Left ventricle myocardium inferior (tissue), 1 donor: ENCODE data around the gene NSMCE4A. TPM values are rescaled to one million over a fixed set of nuclear protein-coding genes. Genes with fewer than 3 reads are reported as not detected.
"Not testable (repeated sequence)": the region's sequence is repeated elsewhere in the genome, so short reads cannot be mapped to it uniquely, and the experiment has no call there.

Experiments used
- DNase-seq: peaks from one replicate; pipeline ENCODE4 v3.0.0-alpha.2; 2020
- H3K27ac ChIP-seq: fragments of 200-600 bp; replicated peaks from 2 replicates; pipeline ENCODE4 v1.8.0; 2021
- H3K27me3 ChIP-seq: fragments of 200-600 bp; 2 replicates; pipeline ENCODE4 v1.8.0; 2021; ENCODE audit warnings: low read depth
- H3K36me3 ChIP-seq: fragments of 200-600 bp; 2 replicates; pipeline ENCODE4 v1.8.0; 2021
- H3K4me1 ChIP-seq: fragments of 200-600 bp; 2 replicates; pipeline ENCODE4 v1.8.0; 2021
- H3K4me3 ChIP-seq: fragments of 200-600 bp; 2 replicates; pipeline ENCODE4 v1.8.0; 2021; ENCODE audit warnings: mild to moderate bottlenecking, moderate library complexity
- H3K9me3 ChIP-seq: fragments of 200-600 bp; replicated peaks from 2 replicates; pipeline ENCODE4 v1.8.0; 2021
- intact Hi-C: fragments of 100-400 bp; cut with micrococcal nuclease; formaldehyde crosslinking; loops from one replicate; pipeline ENCODE4 v1.11.0; 2022
- total RNA-seq: library from RNA; stranded (reverse); fragmentation: NEBNext Ultra II Directional; extraction: Animal tissue kit (Norgen Biotek cat#: 25700); gene quantifications from one replicate; pipeline ENCODE4 v1.2.1, GENCODE V29; 2021
- TF ChIP-seq, protein P1 (sequence below): fragments of 200-600 bp; IDR thresholded peaks from 2 replicates; pipeline ENCODE4 v1.8.0; 2021; ENCODE audit warnings: antibody characterized with exemption, mild to moderate bottlenecking, borderline replicate concordance
- donor health status: DM: no; HTN: yes; CAD: no; lungs with severe emphysema.

The NSMCE4A gene
- total RNA-seq, 1 donor from 2014 or later, result 24.1 TPM

GRCh38 chr10:121976607-121977006 lies 1.6 kb upstream of the NSMCE4A start:
- H3K4me3 ChIP-seq, result no peak overlapping the region
- TF ChIP-seq, protein P1, sequence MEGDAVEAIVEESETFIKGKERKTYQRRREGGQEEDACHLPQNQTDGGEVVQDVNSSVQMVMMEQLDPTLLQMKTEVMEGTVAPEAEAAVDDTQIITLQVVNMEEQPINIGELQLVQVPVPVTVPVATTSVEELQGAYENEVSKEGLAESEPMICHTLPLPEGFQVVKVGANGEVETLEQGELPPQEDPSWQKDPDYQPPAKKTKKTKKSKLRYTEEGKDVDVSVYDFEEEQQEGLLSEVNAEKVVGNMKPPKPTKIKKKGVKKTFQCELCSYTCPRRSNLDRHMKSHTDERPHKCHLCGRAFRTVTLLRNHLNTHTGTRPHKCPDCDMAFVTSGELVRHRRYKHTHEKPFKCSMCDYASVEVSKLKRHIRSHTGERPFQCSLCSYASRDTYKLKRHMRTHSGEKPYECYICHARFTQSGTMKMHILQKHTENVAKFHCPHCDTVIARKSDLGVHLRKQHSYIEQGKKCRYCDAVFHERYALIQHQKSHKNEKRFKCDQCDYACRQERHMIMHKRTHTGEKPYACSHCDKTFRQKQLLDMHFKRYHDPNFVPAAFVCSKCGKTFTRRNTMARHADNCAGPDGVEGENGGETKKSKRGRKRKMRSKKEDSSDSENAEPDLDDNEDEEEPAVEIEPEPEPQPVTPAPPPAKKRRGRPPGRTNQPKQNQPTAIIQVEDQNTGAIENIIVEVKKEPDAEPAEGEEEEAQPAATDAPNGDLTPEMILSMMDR, result no peak
- H3K27ac ChIP-seq, result no peak overlapping the region
- peaks cover 37% of the 10 kb centered on the region for H3K4me1 ChIP-seq
- intact Hi-C loops, result no loop called here
- no peaks in the 10 kb centered on the region for H3K9me3 ChIP-seq
- H3K36me3 ChIP-seq, result peaks cover 3% of the 10 kb centered on the region
- no peak for DNase-seq
- H3K27me3 ChIP-seq, result no peaks in the 10 kb centered on the region

DNA sequence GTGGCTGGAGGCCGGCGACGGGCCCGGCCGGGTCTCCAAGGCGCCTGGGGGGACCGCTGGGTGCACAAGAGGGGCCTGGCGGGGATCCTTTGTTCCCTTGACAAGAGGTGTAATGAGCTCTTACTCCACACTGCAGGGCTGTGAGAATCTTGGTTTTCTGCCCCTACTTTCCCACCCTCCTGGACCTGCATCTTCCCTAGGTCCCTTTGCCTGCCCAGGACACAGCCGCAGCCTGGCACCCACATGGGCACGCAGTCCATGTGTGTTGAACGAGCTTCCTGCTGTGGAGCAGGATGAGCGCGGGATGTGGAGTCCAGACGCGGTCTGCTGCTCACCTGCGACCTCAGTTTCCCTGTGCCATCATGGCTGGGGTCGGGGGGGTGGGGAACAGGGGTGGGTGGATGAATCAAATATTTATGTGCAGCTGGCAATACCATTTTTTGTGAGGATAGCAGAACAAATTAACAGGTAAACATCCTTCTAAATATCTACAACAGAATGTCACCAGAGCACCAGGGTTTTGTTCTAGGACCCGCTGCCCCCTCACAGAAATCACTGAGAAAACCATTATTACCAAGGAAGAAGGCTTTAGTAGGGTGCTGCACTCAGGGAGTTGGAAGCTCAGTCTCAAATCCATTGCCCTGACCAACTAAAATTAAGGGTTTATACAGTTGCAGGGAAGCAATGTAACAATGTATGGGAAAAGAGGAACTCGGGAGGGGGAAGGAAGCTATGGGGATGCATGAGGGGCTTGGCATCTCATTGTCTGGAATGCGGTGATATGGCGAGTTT lies 474 bp upstream of the NSMCE4A start:
- TF ChIP-seq, protein P1, result peak; percentile 83
- intact Hi-C loops, result no loop called here
- Histone ChIP-seq H3K27me3 (no peaks in the 10 kb centered on the region), H3K27ac (peak overlapping the region; percentile 98), H3K36me3 (peaks cover 11% of the 10 kb centered on the region), H3K4me1 (peaks cover 37% of the 10 kb centered on the region), H3K4me3 (peak overlapping the region; percentile 90), H3K9me3 (no peaks in the 10 kb centered on the region)
- DNase-seq, result no peak

GRCh38 chr10:121974019-121974534 lies 940 bp downstream of the NSMCE4A start:
- Histone ChIP-seq H3K4me1 (peaks cover 37% of the 10 kb centered on the region), H3K9me3 (no peaks in the 10 kb centered on the region), H3K36me3 (peaks cover 24% of the 10 kb centered on the region), H3K4me3 (peak overlapping the region; percentile 90), H3K27ac (peak overlapping the region; percentile 98), H3K27me3 (no peaks in the 10 kb centered on the region)
- TF ChIP-seq, protein P1, result no peak
- no peak for DNase-seq
- intact Hi-C loops, result no loop called here

DNA sequence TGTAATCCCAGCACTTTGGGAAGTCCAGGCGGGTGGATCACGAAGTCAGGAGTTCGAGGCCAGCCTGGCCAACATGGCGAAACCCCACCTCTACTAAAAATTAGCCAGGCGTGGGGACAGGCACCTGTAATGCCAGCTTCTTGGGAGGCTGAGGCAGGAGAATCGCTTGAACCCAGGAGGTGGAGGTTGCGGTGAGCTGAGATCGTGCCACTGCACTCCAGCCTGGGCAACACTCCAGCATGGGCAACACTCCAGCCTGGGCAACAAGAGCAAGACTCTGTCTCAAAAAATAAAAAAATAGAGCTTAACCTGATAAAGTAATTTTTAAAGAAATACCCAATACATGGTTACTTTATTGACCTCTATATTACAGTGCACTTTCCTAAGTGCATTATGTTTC lies 5.9 kb downstream of the NSMCE4A start:
- H3K27me3 ChIP-seq, H3K9me3 ChIP-seq, intact Hi-C loops, H3K4me3 ChIP-seq, H3K27ac ChIP-seq: not testable (repeated sequence)
- Histone ChIP-seq H3K36me3 (peaks cover 68% of the 10 kb centered on the region), H3K4me1 (peaks cover 20% of the 10 kb centered on the region)
- peak; percentile 26 for DNase-seq

- intact Hi-C loops, result no loop called here
- TF ChIP-seq, protein P1, result no peak
- Histone ChIP-seq H3K36me3 (peaks cover 82% of the 10 kb centered on the region), H3K9me3 (no peaks in the 10 kb centered on the region), H3K27me3 (no peaks in the 10 kb centered on the region), H3K27ac (no peak overlapping the region), H3K4me3 (no peak overlapping the region), H3K4me1 (no peaks in the 10 kb centered on the region)
- no peak for DNase-seq
Measured at GRCh38 chr10:121965996-121966395, 9.0 kb downstream of the NSMCE4A start.

GRCh38 chr10:121961456-121961855 lies 13.6 kb downstream of the NSMCE4A start:
- Histone ChIP-seq H3K27ac (no peak overlapping the region), H3K9me3 (no peaks in the 10 kb centered on the region), H3K36me3 (peaks cover 78% of the 10 kb centered on the region), H3K27me3 (no peaks in the 10 kb centered on the region), H3K4me3 (no peak overlapping the region), H3K4me1 (no peaks in the 10 kb centered on the region)
- TF ChIP-seq, protein P1, result no peak
- no peak for DNase-seq
- intact Hi-C loops, result no loop called here
